K562 (cell line): Measurements from ENCODE around the gene KLHL20. TPM values are rescaled to one million over a fixed set of nuclear protein-coding genes. Genes with fewer than 3 reads are reported as not detected.

Source experiments
- ATAC-seq: fragments of 200-7000 bp; cut with Tn5 transposase; 3 replicates; pipeline ENCODE4 v1.9.1; 2020; ENCODE audit warnings: moderate library complexity
- BruUV-seq: library from RNA; stranded (reverse); fragments of 400-500 nt; replicated peaks from 2 replicates; lab custom pipeline; 2021; lab: Mats Ljungman, UMichigan
- CTCF ChIA-PET: fragments of 300-600 bp; formaldehyde crosslinking; extraction: SDS; loops from one replicate; lab custom pipeline; 2021; ENCODE audit warnings: low intra/inter-chr PET ratio; lab: Yijun Ruan, JAX
- POLR2A ChIA-PET: fragments of 300-600, 350-650 bp; sonication (Branson Sonifier 250); formaldehyde crosslinking; extraction: SDS; loops from one replicate; lab custom pipeline; 2021; ENCODE audit warnings: antibody characterized with exemption, inconsistent platforms; lab: Yijun Ruan, JAX
- DNase-seq, 4 experiments: peaks; one replicate each; pipeline versions ENCODE4 v3.0.0 to v3.0.0-alpha.2; 2011 to 2018; ENCODE audit warnings: low spot score in 3 of 4, mixed read lengths in 3 of 4; ENCODE audit errors: extremely low read depth in 1 of 4
- FAIRE-seq: peaks from 2 replicates; lab custom pipeline; 2011; peaks lifted over from hg19 to GRCh38; lab: Jason Lieb, UNC
- H2AFZ ChIP-seq: 2 replicates; pipeline ENCODE4 v1.6.0; 2011; ENCODE audit warnings: low read depth, low read length, control low read depth, inconsistent platforms
- H3K27ac ChIP-seq: fragments of 200-600 bp; 3 replicates; pipeline ENCODE4 v1.8.0; 2011; ENCODE audit warnings: low read depth, mild to moderate bottlenecking, control low read depth, inconsistent platforms, low read length, moderate library complexity, mixed read lengths; ENCODE audit errors: extremely low read depth
- H3K27me3 ChIP-seq, 2 experiments: fragments of 300-600 bp in 1 of 2; 2 replicates in 1 of 2; 3 replicates in 1 of 2; pipeline versions ENCODE4 v1.6.0 to v1.8.0; 2011; ENCODE audit warnings: inconsistent platforms in 2 of 2, low read length in 2 of 2, mild to moderate bottlenecking in 1 of 2, mixed read lengths in 1 of 2, moderate library complexity in 1 of 2; ENCODE audit not compliant: control insufficient read depth in 2 of 2, insufficient read depth in 2 of 2
- H3K36me3 ChIP-seq: fragments of 300-600 bp; 3 replicates; pipeline ENCODE4 v1.8.0; 2011; ENCODE audit warnings: mild to moderate bottlenecking, low read length, inconsistent platforms; ENCODE audit not compliant: control insufficient read depth, insufficient read depth
- H3K4me1 ChIP-seq, 2 experiments: fragments of 200-600 bp in 1 of 2; replicated peaks in 1 of 2; 2 replicates in 1 of 2; 3 replicates in 1 of 2; pipeline versions ENCODE4 v1.5.1 to v1.8.0; 2011; ENCODE audit warnings: inconsistent platforms in 2 of 2, low read length in 2 of 2, mild to moderate bottlenecking in 1 of 2, mixed read lengths in 1 of 2, moderate library complexity in 1 of 2; ENCODE audit not compliant: control insufficient read depth in 2 of 2, insufficient read depth in 2 of 2
- H3K4me2 ChIP-seq: 2 replicates; pipeline ENCODE4 v1.6.1; 2011; ENCODE audit warnings: low read length, control low read depth, inconsistent platforms, mixed read lengths; ENCODE audit not compliant: insufficient read depth
- H3K4me3 ChIP-seq: fragments of 200-600 bp; sonication (generic), shearing (Covaris generic); 2 replicates; pipeline ENCODE4 v1.5.1; 2016; ENCODE audit warnings: control low read depth, inconsistent platforms
- H3K79me2 ChIP-seq: fragments of 200-600 bp; 3 replicates; pipeline ENCODE4 v1.8.0; 2011; ENCODE audit warnings: low read length, inconsistent platforms; ENCODE audit not compliant: control insufficient read depth, insufficient read depth
- H3K9ac ChIP-seq, 2 experiments: 2 replicates each; pipeline versions ENCODE4 v1.6.0 to v1.6.1; 2011; ENCODE audit warnings: low read depth in 2 of 2, low read length in 2 of 2, control low read depth in 1 of 2, inconsistent platforms in 1 of 2, mild to moderate bottlenecking in 1 of 2, mixed read lengths in 1 of 2; ENCODE audit not compliant: insufficient read depth in 1 of 2
- H3K9me1 ChIP-seq: one replicate; pipeline ENCODE4 v1.6.0; 2011; ENCODE audit warnings: inconsistent platforms, mild to moderate bottlenecking, low read length, moderate library complexity; ENCODE audit not compliant: control insufficient read depth, insufficient read depth
- H3K9me3 ChIP-seq: replicated peaks from 2 replicates; pipeline ENCODE4 v1.5.1; 2011; ENCODE audit warnings: low read depth, low read length, inconsistent platforms; ENCODE audit not compliant: control insufficient read depth, insufficient read depth
- H4K20me1 ChIP-seq: replicated peaks from 2 replicates; pipeline ENCODE4 v1.6.1; 2011; ENCODE audit warnings: low read length, inconsistent platforms, mixed read lengths; ENCODE audit not compliant: control insufficient read depth, insufficient read depth
- ELF1 ChIP-seq: fragments of 200-800 bp; sonication (Bioruptor generic); IDR thresholded peaks from 2 replicates; pipeline ENCODE4 v1.6.1; 2016; ENCODE audit warnings: missing genetic modification characterization, missing compliant biosample characterization
- HMG20B ChIP-seq: fragments of 250-450 bp; sonication (Bioruptor Pico); IDR thresholded peaks from 2 replicates; pipeline ENCODE4 v1.5.0; 2021; ENCODE audit warnings: mild to moderate bottlenecking
- NFIX ChIP-seq: fragments of 250-450 bp; sonication (Bioruptor Pico); IDR thresholded peaks from 2 replicates; pipeline ENCODE4 v1.4.0; 2020; ENCODE audit warnings: low read depth, mild to moderate bottlenecking, moderate library complexity
- SMC3 ChIP-seq: conservative IDR thresholded peaks from 2 replicates; pipeline ENCODE4 v1.6.1; 2011; ENCODE audit warnings: low read depth, low read length, improper control_type of control experiment; ENCODE audit not compliant: insufficient read depth
- STAG1 ChIP-seq: sonication (generic); formaldehyde crosslinking; IDR thresholded peaks from 2 replicates; pipeline ENCODE4 v1.5.0; 2020; ENCODE audit warnings: missing genetic modification reagents, borderline replicate concordance
- TRIM28 ChIP-seq: fragments of 450-650 bp; IDR thresholded peaks from 2 replicates; pipeline ENCODE4 v1.6.1; 2017
- ZBTB12 ChIP-seq: fragments of 250-450 bp; sonication (Bioruptor Pico); IDR thresholded peaks from 2 replicates; pipeline ENCODE4 v1.4.0; 2020
- ZBTB9 ChIP-seq: fragments of 450-650 bp; formaldehyde crosslinking; IDR thresholded peaks from 2 replicates; pipeline ENCODE4 v1.4.0; 2020; ENCODE audit warnings: mild to moderate bottlenecking, moderate library complexity
- ZNF124 ChIP-seq: sonication (generic); formaldehyde crosslinking; IDR thresholded peaks from 2 replicates; pipeline ENCODE4 v1.8.1; 2022; ENCODE audit warnings: missing genetic modification reagents
- ZNF589 ChIP-seq: fragments of 200-800 bp; sonication (Bioruptor generic); IDR thresholded peaks from 2 replicates; pipeline ENCODE4 v1.6.1; 2016; ENCODE audit warnings: low read depth, missing genetic modification characterization, missing compliant biosample characterization
- WGBS: fragments of 100-300 bp; shearing (Covaris generic); methylation state at CpG from one replicate; pipeline ENCODE4 v1.1.6; 2016; ENCODE audit warnings: low coverage, mixed read lengths; ENCODE audit not compliant: insufficient coverage; ENCODE audit errors: missing lambda C conversion rate; 5-methylcytosine and 5-hydroxymethylcytosine counted together
- in situ Hi-C: fragments of 300-500 bp; cut with MboI; formaldehyde crosslinking; loops from 4 replicates; pipeline ENCODE4 v1.15.0; 2018; ENCODE audit warnings: inconsistent platforms, mixed read lengths
- intact Hi-C: fragments of 100-400 bp; cut with micrococcal nuclease; formaldehyde crosslinking; loops from 2 replicates; pipeline ENCODE4 v1.14.2; 2022
- polyA plus RNA-seq, 8 experiments: library from polyadenylated mRNA; depleted of rRNA in 4 of 8; stranded (reverse) in 5 of 8; unstranded in 3 of 8; fragments of >200 nt; fragmentation: Nextera tagmentation in 2 of 8; fragmentation: Illumina TruSeq in 1 of 8; extraction: Ambion mirVana in 2 of 8; extraction: Trizol in 1 of 8; gene quantifications; 2 replicates each; pipeline versions ENCODE4 v1.2.1 to v1.2.3, GENCODE V29; 2011 to 2014; ENCODE audit warnings: inconsistent platforms in 1 of 8, missing spikeins in 1 of 8
- total RNA-seq, 7 experiments: library from RNA; depleted of rRNA in 6 of 7; stranded (reverse); fragments of >200 nt in 6 of 7; fragmentation: Illumina TruSeq in 2 of 7; extraction: Trizol in 2 of 7; gene quantifications; 2 replicates each; pipeline versions ENCODE4 v1.2.1 to v1.2.3, GENCODE V29; 2011 to 2021; ENCODE audit warnings: low replicate concordance in 1 of 7

Gene KLHL20
- total and polyA plus RNA-seq, 9 of the 15 experiments (the other 6 are each of a cell fraction or from before 2014, with no cell fraction given): 8.9 to 23.2 (median 16.8) TPM

GRCh38 chr1:173779936-173780335, 65.2 kb downstream of the KLHL20 start (continued):
- TF ChIP-seq ZBTB9 (CRISPR knock-in tag) (no peak), STAG1 (CRISPR knock-in tag) (no peak)
- TF ChIP-seq, all 486 proteins: peak for 0

- BruUV-seq: no TSS peak
- CTCF ChIA-PET: no interaction called here
Measured at GRCh38 chr1:173784997-173785396, 70.2 kb downstream of the KLHL20 start.

More at GRCh38 chr1:173784997-173785396, 70.2 kb downstream of the KLHL20 start:
- TF ChIP-seq NFIX (CRISPR knock-in tag) (no peak), TRIM28 (no peak), ZNF589 (no peak), ELF1 (tag) (no peak), ZNF124 (CRISPR knock-in tag) (no peak), HMG20B (CRISPR knock-in tag) (no peak), ZBTB12 (CRISPR knock-in tag) (no peak), SMC3 (no peak)
- no peak overlapping the region for H3K9ac ChIP-seq
- no peaks in the 10 kb centered on the region for H3K4me1 ChIP-seq
- in situ Hi-C loops: no loop called here
- no peak overlapping the region for H3K27ac ChIP-seq
- DNase-seq: no peak
- intact Hi-C loops: loop anchor here (5.0 kb wide), 1 partner anchor 363 kb away; no protein-coding TSS in a partner anchor
- FAIRE-seq: no peak
- no peaks in the 10 kb centered on the region for H3K9me3 ChIP-seq
- no peaks in the 10 kb centered on the region for H3K9me1 ChIP-seq
- H3K27me3 ChIP-seq: no peaks in the 10 kb centered on the region
- no peaks in the 10 kb centered on the region for H4K20me1 ChIP-seq
- no peak for ATAC-seq
- H2AFZ ChIP-seq: no peak overlapping the region
- no peak overlapping the region for H3K4me2 ChIP-seq
- no peak overlapping the region for H3K4me3 ChIP-seq
- WGBS: 90% methylated on average over 7 of the region's 7 CpGs
- peaks cover 70% of the 10 kb centered on the region for H3K36me3 ChIP-seq
- POLR2A ChIA-PET: interaction anchor here (0.6 to 2.1 kb wide), 3 partner anchors 10 to 1194 kb away, joined by 3 to 6 read pairs (median 3); no protein-coding TSS in a partner anchor
- no peaks in the 10 kb centered on the region for H3K79me2 ChIP-seq
